Uterine smooth muscle cell (primary cell): ENCODE results near the gene CTCF. TPM values are rescaled to one million over a fixed set of nuclear protein-coding genes. Genes with fewer than 3 reads are reported as not detected.

ENCODE experiments used
- total RNA-seq: library from RNA; depleted of rRNA; stranded (reverse); fragments of >200 nt; gene quantifications from 2 replicates; pipeline ENCODE4 v1.2.3, GENCODE V29; 2014

Gene CTCF
- total RNA-seq = 20.5 and 26.3 TPM in 2 replicates

GRCh38 chr16:67562526-67562917, at the start of gene CTCF:
CTCF (plus strand) TSS chr16:67562526; CDS start chr16:67610833, 48,307 bp downstream.

DNA sequence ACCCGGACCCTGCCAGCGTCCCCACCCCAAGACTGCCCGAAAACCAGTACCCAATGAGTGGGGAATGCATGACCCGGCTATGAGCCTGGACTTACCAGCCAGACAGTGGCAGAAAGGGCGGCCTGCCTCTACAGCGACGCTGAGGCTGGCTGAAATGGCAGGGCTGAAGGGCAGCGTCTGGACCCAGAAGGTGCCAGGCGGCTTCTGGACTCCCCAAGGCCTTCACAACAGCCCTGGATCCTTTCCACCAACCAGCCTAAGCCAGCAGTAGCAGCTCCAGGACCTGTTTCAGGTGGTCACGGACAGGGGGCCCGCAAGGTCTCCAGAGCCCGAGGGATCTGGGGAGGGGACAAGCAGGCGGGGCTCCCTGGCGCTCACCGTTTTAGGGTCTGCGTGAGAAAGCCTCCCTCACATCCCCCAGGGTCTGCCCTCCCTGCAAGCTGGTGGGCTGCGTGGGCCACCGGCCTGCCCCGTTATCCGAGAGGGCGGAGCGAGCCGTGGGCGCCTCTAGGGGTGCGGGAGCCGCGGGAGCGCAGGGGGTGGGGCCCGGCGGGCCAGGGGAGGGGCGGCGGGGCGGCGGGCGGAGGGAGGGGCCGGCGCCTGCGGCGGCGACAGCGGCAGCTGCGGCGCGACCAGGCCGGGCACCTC, 34.0 kb upstream of the CTCF start, which contains the start of gene RIPOR1:
RIPOR1 (plus strand) TSS at position 608 of the 648 bp plus-strand sequence. CDS start 9,618 bp downstream, outside the sequence.

GRCh38 chr16:67659675-67660563, 97.6 kb downstream of the CTCF start, which contains the start of gene ACD:
ACD (minus strand) TSS chr16:67660260; CDS start chr16:67660220, 40 bp downstream.

GRCh38 chr16:67660564-67661028, 98.3 kb downstream of the CTCF start, which contains the start of gene PARD6A:
PARD6A (plus strand) TSS chr16:67660960; CDS start chr16:67661039, 79 bp downstream.

GRCh38 chr16:67666559-67667452, 104.5 kb downstream of the CTCF start, which contains the start of the genes C16orf86 and ENKD1:
C16orf86 (plus strand) TSS chr16:67666814; CDS start chr16:67666971, 157 bp downstream.
ENKD1 (minus strand) TSS chr16:67666750; CDS start chr16:67666442, 308 bp downstream.

Other genes starting within 250 kb of the CTCF start
- gene KCTD19, start 235.8 kb upstream of the CTCF start, total RNA-seq = under 0.01 and 0.12 TPM in 2 replicates
- gene LRRC36, start 235.7 kb upstream of the CTCF start, total RNA-seq = 0.22 and 1.00 TPM in 2 replicates
- gene TPPP3, start 169.0 kb upstream of the CTCF start, total RNA-seq = 0.62 and 0.77 TPM in 2 replicates
- gene ZDHHC1, start 146.0 kb upstream of the CTCF start, total RNA-seq = 6.2 and 7.4 TPM in 2 replicates
- 0.37 TPM in 1 of 2 replicates, not detected in the other for gene HSD11B2, start 131.4 kb upstream of the CTCF start, total RNA-seq
- gene ATP6V0D1, start 81.4 kb upstream of the CTCF start, total RNA-seq = 107 and 119 TPM in 2 replicates
- not detected in 2 replicates for gene AGRP, start 79.0 kb upstream of the CTCF start, total RNA-seq
- gene RIPOR1, start 33.7 kb upstream of the CTCF start, total RNA-seq = 38.7 and 39.7 TPM in 2 replicates
- gene CARMIL2, start 82.6 kb downstream of the CTCF start, total RNA-seq = 0.22 and 1.1 TPM in 2 replicates
- gene ACD, start 97.7 kb downstream of the CTCF start, total RNA-seq = 13.0 and 19.8 TPM in 2 replicates
- gene PARD6A, start 98.4 kb downstream of the CTCF start, total RNA-seq = 2.2 and 4.0 TPM in 2 replicates
- gene ENKD1, start 104.2 kb downstream of the CTCF start, total RNA-seq = 20.4 and 21.2 TPM in 2 replicates
- 3.4 and 4.0 TPM in 2 replicates for gene C16orf86, start 104.3 kb downstream of the CTCF start, total RNA-seq
- 17.1 and 20.5 TPM in 2 replicates for gene GFOD2, start 156.8 kb downstream of the CTCF start, total RNA-seq
- 3.8 and 3.9 TPM in 2 replicates for gene RANBP10, start 244.0 kb downstream of the CTCF start, total RNA-seq
- gene TSNAXIP1, start 244.4 kb downstream of the CTCF start, total RNA-seq = 0.50 and 0.89 TPM in 2 replicates